Skeletal muscle cell (primary cell): Measurements from ENCODE around the gene CAB39.

Source experiments
- DNase-seq: peaks from one replicate; pipeline ENCODE4 v3.0.0-alpha.2; 2010; ENCODE audit warnings: low read depth
- H3K4me3 ChIP-seq: 2 replicates; pipeline ENCODE4 v1.5.1; 2011; ENCODE audit warnings: low read depth, mild to moderate bottlenecking, control low read depth, low read length, moderate library complexity

Gene CAB39

DNA sequence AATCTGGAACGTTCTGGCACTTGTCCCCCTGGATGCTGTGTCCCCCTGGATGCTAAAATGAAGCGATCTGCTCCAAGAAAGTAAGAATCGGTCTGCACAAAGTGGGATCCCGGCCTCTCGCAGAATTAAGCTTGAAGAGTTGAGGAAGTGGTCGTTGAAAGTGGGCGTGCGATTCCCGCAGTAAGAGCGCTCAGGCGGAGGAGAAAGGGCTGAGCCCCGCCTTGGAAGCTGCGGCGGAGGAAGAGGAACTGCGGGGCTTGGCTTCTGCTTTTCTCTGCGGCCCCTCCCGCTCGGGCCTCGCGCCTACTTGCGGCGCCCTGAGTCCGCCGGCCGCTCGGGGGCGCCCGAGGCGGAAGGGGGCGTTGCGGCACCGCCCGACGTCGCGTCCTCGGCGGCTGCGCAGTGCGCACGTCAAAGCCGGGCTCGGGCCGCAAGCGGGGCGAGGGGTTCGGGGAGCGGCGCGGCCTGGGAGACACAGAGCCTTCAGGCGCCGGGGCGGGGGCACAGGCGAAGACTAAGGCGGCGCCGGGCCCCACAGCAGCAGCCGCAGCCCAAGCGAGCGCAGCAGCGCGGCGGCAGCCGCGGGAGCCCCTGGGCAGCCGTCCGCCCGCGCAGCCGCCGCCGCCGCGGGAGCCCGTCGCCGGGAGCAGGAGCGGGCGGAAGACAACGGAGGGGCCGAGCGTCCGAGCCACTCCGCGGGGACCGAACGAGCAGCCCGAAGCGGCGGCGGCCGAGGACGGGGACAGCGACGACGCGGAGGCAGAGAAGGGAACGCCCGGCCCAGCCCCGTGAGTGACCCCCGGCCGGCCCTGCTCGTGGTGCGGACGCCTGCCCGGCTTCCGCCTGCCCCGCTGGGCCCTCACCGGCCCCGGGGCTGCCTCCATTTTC is at the start of gene CAB39:
CAB39 (plus strand) TSS at position 400 of the 888 bp plus-strand sequence. CDS start 47,160 bp downstream, outside the sequence.
- H3K4me3 ChIP-seq, result peak within 1 kb of the TSS; percentile 66
- DNase-seq, result peak; percentile 62

DNA sequence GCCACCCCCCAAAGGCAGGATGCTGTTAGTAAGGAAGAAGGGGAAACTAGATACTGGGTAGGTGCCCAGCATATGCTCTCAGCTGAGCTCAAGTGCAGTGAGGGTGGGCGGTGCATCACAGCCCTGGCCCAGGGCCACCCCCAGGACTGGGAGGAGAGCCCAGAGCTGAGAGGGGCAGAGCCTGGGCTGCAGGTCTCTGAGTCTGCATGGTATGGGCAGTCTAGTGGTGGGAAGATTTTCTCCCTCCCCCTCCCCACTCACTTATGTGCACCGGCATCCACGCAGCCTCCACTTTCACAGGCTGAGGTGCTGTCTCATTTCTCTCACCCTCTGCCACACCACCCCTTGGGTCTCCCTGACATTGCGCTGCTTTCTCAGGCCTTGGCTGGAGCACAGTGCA is 48.5 kb upstream of the CAB39 start:
- no peak for DNase-seq
- H3K4me3 ChIP-seq, result no peak overlapping the region

DNA sequence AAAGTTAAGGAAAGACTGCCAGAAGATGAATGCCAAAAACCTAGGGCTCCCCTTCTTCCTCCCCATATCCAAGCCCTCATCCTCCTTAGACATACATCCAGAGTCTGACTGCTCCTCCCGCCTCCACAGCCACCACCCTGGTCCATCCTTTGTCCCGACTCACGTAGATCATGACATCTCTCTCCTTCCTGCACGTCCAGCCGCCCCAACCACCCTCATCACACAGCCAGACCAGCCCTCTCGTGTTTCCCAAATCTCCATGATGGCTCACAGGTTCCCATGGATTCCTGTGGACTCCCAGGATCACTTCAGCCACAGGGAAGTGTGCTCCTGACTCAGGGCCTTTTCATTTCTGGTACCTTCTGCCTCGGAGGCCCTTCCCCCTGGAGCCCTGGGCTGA is 47.8 kb upstream of the CAB39 start:
- DNase-seq, result no peak
- no peak overlapping the region for H3K4me3 ChIP-seq

DNA sequence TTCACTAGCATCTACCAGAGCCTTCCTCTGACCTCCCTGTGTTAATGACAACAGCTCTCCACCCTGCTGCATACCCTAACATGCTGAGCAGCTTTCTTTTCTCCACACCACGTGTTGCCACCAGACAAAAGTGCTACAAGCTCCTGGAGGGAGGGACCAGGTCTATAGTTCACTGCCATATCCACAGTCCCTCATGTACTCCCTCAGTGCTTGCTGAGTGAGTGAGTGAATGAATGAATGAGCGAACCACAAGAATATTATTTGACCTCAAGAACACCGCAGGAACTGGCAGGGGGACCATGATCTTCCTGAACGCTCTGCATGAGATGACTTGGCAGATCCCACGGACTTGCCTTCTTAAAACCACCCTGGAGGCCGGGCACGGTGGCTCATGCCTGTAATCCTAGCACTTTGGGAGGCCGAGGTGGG is 47.4 kb upstream of the CAB39 start:
- H3K4me3 ChIP-seq, result no peak overlapping the region
- DNase-seq, result no peak

DNA sequence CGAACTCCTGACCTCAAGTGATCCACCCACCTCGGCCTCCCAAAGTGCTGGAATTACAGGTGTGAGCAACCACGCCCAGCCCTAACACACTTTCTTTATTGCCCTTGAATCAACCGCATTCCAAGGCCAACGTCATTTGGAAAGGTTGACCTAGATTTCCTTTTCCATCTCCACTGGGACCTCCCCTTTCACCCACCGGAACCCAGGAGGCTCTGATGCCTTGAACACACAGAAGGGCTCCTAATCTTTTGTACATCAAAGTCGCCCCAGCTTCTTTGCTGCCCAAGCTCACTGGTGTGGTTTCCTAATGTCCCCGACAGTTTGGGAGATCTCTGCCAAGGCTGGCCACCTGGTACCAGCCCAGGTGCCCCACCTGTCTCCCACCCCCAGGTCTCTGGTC is 46.2 kb upstream of the CAB39 start:
- no peak overlapping the region for H3K4me3 ChIP-seq
- no peak for DNase-seq

DNA sequence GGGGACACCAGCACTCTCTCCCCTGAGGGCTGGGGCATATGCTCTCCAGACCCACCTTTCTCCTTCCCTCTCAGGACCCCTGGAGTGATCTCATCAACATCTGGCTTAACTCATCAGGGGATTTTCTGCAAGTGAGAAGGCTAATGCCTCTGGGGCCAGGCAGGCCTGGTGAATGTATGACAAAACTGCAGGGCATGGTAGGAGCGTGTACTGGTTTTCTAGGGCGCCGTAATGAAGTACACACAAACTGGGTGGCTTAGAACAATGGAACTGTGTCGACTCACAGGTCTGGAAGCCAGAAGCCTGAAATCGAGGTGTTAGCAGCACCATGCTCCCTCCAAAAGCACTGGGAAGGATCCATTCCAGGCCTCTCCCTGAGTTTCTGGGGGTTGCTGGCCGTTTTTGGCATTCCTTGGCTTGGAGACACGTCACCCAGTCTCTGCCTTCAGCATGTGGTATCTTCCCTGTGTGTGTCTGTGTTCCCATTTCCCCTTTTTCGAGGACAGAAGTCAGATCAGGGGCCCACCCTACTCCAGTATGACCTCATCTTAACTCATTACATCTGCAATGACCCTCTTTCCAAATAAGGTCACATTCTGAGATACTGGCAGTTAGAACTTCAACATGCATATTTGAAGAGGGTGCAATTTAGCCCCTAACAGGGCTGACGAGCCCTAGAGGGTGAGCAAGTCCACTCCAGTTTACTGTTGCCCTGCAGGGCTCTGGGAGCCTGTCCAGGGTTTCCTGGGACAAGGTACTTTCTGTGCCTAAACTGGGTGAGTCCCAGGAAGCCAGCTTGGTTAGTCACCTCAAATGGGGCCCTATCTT is 45.5 kb upstream of the CAB39 start:
- no peak for DNase-seq
- no peak overlapping the region for H3K4me3 ChIP-seq

DNA sequence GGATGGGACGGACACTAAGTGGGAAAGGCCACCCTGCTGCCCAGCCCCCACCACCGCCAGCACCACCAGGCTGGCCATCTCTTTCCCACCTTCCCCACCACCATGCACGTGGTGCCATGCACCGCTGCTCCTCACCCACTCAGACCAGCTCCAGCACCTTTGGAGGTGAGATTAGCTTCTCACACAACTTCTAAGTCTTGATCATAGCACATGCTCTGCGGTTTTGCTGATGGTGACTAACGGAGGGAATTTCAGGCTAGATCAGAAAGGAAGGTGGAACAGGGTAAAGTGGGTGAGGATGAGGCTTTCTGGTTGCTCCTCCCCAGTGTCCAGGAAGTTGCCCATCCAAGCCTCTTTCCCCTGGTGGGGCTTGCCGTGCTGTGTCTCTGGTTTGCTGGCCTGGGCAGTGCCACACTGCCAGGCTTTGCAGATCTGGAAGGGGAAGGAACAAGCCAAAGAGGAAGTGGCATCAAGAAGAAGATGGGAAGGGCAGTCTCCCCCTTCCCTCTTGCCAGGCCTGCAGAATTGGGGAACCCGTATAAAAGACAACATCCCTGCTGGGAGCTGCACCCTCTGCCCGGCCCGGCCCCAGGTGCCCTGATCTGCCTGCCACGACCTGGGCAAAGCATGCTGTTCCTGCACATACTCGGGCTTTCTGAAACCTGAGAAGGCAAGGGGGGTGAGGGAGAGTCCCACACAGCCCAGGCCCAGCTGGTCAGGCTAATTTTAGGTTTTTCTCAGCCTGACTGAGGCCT is 44.3 kb upstream of the CAB39 start:
- DNase-seq, result no peak
- no peak overlapping the region for H3K4me3 ChIP-seq

DNA sequence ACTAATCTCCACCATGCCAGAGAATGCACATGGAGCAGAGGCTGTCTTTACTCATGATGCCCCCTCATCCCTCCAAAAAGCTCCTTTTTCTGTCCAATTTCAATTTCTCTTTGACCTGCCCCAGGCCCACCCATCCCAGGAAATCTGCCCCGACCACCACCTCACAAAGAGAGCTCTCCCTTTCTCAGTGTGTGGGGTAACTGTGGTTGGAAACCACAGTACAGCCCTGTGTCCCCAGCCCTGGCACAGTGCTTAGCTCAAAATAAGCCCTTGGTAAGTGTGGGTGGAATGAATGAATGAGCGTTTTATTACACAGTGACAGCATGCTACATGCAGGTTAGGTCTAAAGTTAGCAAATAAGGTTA is 43.7 kb upstream of the CAB39 start:
- H3K4me3 ChIP-seq, result no peak overlapping the region
- DNase-seq, result no peak

DNA sequence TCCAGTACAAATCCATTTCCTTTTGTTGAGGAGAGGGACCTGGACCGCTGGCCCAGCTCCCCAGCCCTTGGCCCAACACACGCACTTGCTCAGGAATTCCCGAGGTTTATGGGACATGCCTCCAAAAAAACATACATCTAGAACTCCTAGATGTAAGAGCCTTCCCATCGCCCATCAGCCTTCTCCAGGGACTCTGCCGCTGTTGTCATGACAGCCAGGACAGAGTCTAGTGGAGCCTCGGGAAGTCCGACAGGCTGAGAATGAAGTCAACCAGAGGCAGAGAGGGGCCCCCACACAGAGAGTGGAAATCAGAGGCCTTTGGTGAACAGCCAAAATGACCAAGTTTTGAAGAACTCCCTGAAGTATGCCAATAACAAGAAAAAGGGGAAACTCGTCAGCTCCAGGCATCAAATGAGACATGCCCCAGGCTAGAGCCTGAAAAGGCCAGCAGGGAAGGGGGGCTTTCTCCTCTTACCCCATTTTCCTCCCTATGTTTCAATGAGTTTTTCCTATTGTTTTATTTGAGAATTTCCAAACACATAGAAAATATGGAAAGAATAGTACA is 43.2 kb upstream of the CAB39 start:
- H3K4me3 ChIP-seq, result no peak overlapping the region
- no peak for DNase-seq

DNA sequence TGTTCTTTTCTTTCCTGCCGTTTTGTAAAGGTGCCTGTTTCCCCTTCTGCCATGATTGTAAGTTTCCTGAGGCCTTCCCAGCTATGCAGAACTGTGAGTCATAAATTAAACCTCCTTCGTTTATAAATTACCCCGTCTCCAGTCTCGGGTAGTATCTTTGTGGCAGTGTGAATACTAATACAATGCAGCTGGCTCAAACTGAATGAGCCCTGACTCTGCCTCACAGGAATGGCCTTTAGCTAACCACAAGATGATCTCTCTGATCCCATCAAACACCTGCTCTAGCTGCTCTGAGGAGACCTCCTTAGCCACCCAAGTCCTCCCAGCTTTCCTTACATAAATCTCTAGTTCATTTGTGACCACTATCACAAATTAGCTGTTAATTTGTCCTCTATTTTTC is 41.5 kb upstream of the CAB39 start:
- no peak for DNase-seq
- no peak overlapping the region for H3K4me3 ChIP-seq

DNA sequence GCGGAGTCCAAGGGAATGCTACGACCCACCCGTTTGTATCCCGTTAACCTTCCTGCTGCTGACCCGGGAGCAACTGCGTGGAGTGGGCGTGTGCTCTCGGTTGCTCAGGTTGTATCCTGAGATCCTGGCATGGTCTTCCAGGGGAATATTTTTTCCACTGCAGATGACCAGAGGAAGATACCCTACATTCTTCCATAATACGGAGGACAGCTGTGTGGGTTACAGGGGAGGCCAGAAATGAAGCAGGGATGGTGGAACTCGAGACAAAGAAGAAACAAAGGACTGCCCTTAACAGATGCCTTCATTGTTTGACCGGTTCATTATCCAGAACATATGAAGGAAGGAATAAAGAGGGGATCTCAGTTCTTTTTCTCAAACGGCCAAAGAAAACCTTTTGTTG is 39.8 kb upstream of the CAB39 start:
- DNase-seq, result no peak
- H3K4me3 ChIP-seq, result no peak overlapping the region

DNA sequence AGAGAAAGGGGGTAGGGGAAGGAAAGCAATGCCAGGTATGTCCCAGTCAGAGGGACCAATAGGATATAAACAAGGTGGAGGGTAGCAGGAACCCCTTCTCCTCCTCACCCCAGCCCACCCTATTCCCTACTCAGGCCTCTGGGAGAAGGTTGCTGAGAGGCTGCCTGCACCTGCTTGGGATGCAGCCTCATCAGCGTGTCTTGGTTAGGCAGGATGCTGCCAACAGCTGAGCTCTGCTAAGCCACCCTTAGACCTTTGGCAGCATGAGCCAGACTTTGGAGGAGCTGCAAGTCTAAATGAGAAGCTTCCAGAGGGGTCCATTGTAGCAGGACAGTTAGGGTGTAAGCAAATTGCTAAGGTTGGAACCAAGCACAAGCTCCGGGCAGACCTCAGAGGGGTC is 38.2 kb upstream of the CAB39 start:
- no peak for DNase-seq
- no peak overlapping the region for H3K4me3 ChIP-seq

DNA sequence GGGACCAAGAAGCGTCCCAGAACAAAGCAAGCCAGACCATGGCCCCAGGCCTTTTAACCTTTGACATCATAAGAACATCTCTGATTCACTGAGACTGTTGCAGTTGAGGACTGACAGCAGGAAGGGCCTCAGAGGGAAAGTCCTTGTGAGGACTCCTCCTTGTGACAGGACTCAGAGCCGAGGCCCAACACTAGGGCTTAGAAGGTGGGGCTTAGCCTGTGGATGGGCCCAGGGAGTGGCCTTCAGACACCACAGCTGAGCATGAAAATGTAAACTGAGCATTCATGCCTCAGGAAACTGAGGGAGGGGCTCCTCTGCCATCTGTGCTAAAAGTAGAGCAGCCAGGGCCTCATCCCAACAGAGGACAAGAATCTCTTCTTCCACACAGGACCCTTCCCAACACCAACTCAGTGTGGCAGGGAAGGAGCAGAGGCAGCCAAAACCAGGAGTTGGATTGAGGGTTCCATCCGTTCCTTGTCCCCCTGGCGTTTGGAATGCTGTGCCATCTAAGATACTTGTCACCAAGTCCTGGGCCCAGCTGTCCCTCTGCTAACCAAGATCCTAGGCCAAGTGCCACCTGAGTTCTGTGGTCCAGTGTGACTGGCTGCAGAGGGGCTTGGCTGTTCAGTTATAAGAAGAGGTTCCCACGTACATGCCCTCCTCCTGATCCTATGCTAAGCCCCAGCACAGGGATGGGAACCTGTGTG is 37.5 kb upstream of the CAB39 start:
- no peak for DNase-seq
- no peak overlapping the region for H3K4me3 ChIP-seq

DNA sequence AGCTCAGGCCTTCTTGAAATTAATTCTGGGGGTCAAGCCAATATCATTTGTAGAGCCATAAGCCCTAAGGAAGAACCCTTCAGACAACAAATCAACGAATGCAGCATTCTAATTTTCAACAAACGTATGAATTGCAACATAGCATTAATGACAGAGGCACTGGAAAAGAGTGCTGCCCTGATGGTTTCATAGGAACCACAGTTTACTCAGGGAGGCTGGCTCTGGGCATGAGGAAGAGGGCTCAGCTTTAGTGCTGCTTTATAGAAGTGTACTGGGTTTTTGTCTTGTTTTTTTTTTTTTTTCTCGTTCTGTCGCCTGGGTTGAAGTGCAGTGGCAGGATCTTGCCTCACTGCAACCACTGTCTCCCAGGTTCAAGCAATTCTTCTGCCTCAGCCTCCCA is 36.1 kb upstream of the CAB39 start:
- H3K4me3 ChIP-seq, result no peak overlapping the region
- no peak for DNase-seq

DNA sequence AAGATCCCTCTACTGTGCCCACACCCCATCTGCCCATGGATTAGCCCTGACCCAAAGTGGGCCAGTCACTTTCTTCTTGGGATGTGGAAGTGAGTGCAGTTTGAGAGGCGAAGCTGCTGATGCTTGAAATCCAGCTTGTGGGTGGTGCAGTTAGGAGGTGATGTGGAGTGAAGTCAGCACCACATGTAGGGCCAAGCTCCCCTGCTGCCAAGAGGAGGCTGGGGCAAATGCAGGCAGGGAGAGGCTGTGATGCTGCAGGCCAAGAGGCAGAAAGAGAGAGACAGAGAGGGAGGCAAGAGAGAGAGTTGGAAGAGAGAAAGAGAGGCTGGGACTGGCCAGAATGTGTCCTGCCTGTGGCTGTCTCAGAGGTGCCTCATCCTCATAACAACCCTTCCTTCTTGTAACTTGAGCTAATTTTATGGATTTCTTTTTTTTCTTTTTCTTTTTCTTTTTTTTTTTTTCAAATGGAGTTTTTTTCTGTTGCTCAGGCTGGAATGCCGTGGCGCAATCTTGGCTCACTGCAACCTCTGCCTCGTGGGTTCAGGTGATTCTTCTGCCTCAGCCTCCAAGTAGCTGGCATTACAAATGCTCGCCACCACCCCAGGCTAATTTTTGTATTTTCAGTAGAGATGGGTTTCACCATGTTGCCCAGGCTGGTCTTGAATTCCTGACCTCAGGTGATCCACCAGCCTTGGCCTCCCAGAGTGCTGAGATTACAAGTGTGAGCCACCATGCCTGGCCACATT is 35.3 kb upstream of the CAB39 start:
- DNase-seq, result no peak
- no peak overlapping the region for H3K4me3 ChIP-seq

DNA sequence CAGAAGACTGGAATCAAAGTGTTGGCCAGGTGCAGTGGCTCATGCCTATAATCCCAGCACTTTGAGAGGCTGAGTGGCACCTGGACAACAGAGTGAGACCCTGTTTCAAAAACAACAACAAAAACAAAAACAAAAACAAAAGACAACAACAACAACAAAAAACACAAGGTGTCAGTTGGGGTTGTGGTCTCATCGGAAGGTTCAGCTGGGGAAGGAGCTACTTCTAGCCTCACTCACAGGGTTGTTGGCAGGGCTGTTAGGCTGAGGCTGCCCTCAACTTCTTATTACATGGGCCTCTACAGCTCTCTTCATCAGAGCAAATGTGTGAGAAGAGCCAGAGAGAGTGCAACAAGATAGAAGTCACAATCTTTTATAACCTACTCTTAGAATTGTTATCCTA is 34.6 kb upstream of the CAB39 start:
- DNase-seq, result no peak
- H3K4me3 ChIP-seq, result no peak overlapping the region

DNA sequence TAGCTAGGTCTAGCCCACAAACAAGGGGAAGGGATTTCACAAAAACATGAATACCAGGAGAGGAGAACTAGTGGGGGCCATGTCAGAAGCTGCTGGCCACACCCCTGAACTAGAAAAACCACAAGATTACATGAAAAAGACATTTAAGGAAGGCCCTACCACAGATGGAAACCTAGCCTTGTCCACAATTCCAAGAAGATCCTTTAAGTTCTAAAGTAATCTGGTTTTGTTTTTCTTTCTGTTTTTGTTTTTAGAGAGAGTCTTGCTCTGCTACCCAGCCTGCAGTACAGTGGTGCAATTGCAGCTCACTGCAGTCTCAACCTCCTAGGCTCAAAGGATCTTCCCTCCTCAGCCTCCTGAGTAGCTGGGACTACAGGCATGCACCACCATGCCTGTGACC is 34.2 kb upstream of the CAB39 start:
- no peak overlapping the region for H3K4me3 ChIP-seq
- DNase-seq, result no peak

DNA sequence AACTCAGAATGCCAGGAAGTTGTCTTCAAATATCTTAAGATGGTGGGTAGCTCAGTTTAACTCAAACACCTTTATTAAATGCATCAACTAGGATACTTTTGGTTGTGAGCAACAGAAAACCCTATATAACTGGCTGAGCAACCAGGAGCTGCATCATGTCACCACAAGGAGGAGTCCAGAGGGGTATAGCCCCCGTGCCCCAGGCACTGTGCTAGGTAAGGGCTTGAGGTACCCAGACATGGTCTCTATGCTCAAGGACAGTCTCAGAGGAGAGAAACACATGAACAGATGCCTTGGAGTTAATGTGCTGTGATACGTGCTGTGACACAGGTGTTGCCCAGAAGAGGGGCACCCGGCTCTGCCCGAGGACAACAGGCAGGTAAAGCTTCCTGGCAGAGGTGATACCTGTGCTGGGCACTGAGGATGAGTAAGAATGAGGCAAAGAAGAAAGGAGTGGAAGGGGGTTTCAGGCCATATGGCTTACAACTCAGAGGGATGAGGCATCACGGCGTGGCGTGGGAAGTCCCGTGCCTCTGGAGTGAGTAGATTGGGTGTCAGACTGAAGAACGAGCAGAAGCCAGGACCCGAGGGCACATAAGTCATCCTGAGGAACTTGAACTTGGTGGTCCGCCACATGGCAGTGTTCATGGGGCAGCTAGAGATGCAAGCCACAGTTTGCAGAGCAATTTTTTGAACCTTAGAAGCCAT is 32.0 kb upstream of the CAB39 start:
- H3K4me3 ChIP-seq, result no peak overlapping the region
- DNase-seq, result no peak
